HEK293 (cell line): ENCODE results near the gene KDM2B.

Experiments used
- CTCF ChIP-seq: fragments of 450-650 bp; formaldehyde crosslinking; IDR thresholded peaks from 2 replicates; pipeline ENCODE4 v1.5.1; 2016; ENCODE audit warnings: missing biosample characterization, missing genetic modification characterization
- PRDM10 ChIP-seq: fragments of 450-650 bp; formaldehyde crosslinking; IDR thresholded peaks from 2 replicates; pipeline ENCODE4 v1.5.1; 2016; ENCODE audit warnings: missing biosample characterization, missing genetic modification characterization
- REST ChIP-seq: fragments of 450-650 bp; formaldehyde crosslinking; IDR thresholded peaks from 2 replicates; pipeline ENCODE4 v1.5.1; 2016; ENCODE audit warnings: missing biosample characterization, missing genetic modification characterization
- ZBTB7A ChIP-seq: fragments of 450-650 bp; formaldehyde crosslinking; IDR thresholded peaks from 2 replicates; pipeline ENCODE4 v1.5.1; 2016; ENCODE audit warnings: low read depth, missing biosample characterization, missing genetic modification characterization
- ZSCAN4 ChIP-seq: fragments of 450-650 bp; formaldehyde crosslinking; IDR thresholded peaks from 2 replicates; pipeline ENCODE4 v1.5.1; 2017; ENCODE audit warnings: missing biosample characterization, missing genetic modification characterization

- TF ChIP-seq CTCF (peak; percentile 39; the same call in 1 of the 2 replicates), ZBTB7A (no peak), REST (tag by site-specific recombination) (no peak), ZSCAN4 (tag by site-specific recombination) (no peak), PRDM10 (no peak)
These were observed 86.6 kb downstream of the KDM2B start for GRCh38 chr12:121494093-121494787.
